Progenitor cell of endocrine pancreas (in vitro differentiated cells): ENCODE measurements around the gene SPATS2. TPM values are rescaled to one million over a fixed set of nuclear protein-coding genes. Genes with fewer than 3 reads are reported as not detected.

Experiments
- DNase-seq: peaks from one replicate; pipeline ENCODE4 v3.0.0; 2021; ENCODE audit warnings: low spot score; ENCODE audit not compliant: unreplicated experiment
- H3K27ac Mint-ChIP-seq: 2 replicates; pipeline ENCODE4 v1.8.0; 2021; ENCODE audit warnings: mild to moderate bottlenecking, moderate library complexity, mixed read lengths
- H3K27me3 Mint-ChIP-seq: 2 replicates; pipeline ENCODE4 v1.8.0; 2021; ENCODE audit warnings: mixed read lengths
- H3K36me3 Mint-ChIP-seq: 2 replicates; pipeline ENCODE4 v1.8.0; 2022; ENCODE audit warnings: mixed read lengths; ENCODE audit not compliant: insufficient read depth
- H3K4me1 Mint-ChIP-seq: 2 replicates; pipeline ENCODE4 v1.8.0; 2021; ENCODE audit warnings: low read depth, mixed read lengths
- H3K4me3 Mint-ChIP-seq: 2 replicates; pipeline ENCODE4 v1.8.0; 2021; ENCODE audit warnings: low read depth, mild to moderate bottlenecking, moderate library complexity, mixed read lengths
- H3K9me3 Mint-ChIP-seq: 2 replicates; pipeline ENCODE4 v1.8.0; 2021; ENCODE audit warnings: low read depth, mixed read lengths
- total RNA-seq: library from RNA; stranded (reverse); gene quantifications from 2 replicates; pipeline ENCODE4 v1.2.1, GENCODE V29; 2021
- TF ChIP-seq, protein P1 (sequence below): fragments of 200-600 bp; sonication (generic); IDR thresholded peaks from one replicate; pipeline ENCODE4 v1.5.0; 2021; ENCODE audit warnings: antibody characterized with exemption, mild to moderate bottlenecking; ENCODE audit not compliant: unreplicated experiment

SPATS2 gene
- total RNA-seq, 1 donor from 2014 or later, result 84.4 TPM

DNA sequence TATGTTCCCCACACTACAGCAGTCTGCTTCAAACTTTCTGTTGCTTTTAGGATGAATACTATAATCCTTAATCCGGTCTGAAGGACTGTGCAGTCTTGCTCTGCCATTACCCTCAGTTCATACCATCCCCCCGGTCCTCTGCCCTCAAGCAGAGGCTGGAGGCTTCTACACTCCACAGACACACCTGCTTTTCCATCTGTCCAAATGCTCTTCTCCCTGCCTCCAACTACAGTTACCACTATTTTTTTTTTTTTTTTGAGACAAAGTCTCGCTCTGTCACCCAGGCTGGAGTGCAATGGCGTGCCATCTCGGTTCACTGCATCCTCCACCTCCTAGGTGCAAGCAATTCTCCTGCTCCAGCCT is 152.3 kb downstream of the SPATS2 start:
- Mint-ChIP-seq H3K27ac (peak overlapping the region; percentile 80), H3K9me3 (no peaks in the 10 kb centered on the region), H3K27me3 (no peaks in the 10 kb centered on the region), H3K4me1 (peaks cover 33% of the 10 kb centered on the region), H3K36me3 (peaks cover 25% of the 10 kb centered on the region), H3K4me3 (no peak overlapping the region)
- TF ChIP-seq, protein P1, sequence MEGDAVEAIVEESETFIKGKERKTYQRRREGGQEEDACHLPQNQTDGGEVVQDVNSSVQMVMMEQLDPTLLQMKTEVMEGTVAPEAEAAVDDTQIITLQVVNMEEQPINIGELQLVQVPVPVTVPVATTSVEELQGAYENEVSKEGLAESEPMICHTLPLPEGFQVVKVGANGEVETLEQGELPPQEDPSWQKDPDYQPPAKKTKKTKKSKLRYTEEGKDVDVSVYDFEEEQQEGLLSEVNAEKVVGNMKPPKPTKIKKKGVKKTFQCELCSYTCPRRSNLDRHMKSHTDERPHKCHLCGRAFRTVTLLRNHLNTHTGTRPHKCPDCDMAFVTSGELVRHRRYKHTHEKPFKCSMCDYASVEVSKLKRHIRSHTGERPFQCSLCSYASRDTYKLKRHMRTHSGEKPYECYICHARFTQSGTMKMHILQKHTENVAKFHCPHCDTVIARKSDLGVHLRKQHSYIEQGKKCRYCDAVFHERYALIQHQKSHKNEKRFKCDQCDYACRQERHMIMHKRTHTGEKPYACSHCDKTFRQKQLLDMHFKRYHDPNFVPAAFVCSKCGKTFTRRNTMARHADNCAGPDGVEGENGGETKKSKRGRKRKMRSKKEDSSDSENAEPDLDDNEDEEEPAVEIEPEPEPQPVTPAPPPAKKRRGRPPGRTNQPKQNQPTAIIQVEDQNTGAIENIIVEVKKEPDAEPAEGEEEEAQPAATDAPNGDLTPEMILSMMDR, result no peak
- DNase-seq, result no peak

DNA sequence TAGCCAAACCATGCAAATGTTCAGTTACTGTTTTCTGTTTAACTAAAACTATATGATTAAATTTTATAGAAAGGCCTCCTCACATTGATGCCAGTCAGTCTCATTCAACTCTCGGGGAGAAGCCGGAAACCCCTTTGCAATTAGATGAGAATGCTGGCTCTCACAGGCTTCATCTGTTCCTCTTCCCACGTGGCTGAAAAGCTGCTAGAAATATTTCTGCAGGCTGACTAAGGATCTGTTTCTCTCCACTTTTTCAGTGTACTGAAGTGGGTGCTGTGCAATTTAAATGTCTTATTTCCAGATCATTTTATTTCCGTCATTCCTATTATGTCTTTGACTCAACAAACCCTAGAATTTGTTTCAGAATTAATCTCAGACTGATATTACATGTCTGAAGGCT is 154.1 kb downstream of the SPATS2 start:
- H3K27me3 Mint-ChIP-seq, result no peaks in the 10 kb centered on the region
- no peak for DNase-seq
- no peak overlapping the region for H3K4me3 Mint-ChIP-seq
- peaks cover 38% of the 10 kb centered on the region for H3K36me3 Mint-ChIP-seq
- no peaks in the 10 kb centered on the region for H3K9me3 Mint-ChIP-seq
- TF ChIP-seq, protein P1, result no peak
- no peak overlapping the region for H3K27ac Mint-ChIP-seq
- peaks cover 22% of the 10 kb centered on the region for H3K4me1 Mint-ChIP-seq

DNA sequence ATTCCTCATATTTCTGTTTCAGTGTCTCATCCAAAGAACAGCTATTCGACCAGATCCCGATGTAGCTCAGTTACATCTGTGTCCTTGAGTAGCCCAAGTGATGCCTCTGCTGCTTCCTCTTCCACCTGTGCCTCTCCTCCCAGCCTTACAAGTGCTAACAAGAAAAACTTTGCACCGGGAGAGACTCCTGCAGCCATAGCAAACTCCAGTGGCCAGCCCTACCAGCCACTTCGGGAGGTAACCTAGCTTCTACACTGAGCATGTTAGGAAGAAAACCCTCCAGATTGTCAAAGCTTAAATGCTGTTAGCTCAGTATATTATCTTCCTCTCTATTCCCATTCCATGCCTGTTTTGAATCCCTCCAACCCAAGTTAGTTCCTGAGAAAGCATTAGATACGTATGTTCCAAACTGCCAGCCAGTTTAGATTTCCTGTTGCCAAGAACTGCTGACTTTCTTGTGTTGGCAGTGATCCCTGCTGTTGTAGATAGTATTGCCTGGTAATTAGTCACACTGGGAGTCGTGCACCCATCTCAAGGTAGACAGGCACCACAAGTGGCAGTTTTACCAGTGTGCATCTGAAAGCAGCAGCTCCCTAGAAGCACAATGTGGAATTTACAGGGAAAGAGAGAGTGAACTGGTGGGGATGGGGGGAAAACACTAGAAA is 157.5 kb downstream of the SPATS2 start:
- Mint-ChIP-seq H3K9me3 (no peaks in the 10 kb centered on the region), H3K36me3 (peaks cover 49% of the 10 kb centered on the region), H3K4me3 (no peak overlapping the region), H3K27ac (peak overlapping the region; percentile 2), H3K27me3 (no peaks in the 10 kb centered on the region), H3K4me1 (peaks cover 1% of the 10 kb centered on the region)
- TF ChIP-seq, protein P1, result no peak
- no peak for DNase-seq

DNA sequence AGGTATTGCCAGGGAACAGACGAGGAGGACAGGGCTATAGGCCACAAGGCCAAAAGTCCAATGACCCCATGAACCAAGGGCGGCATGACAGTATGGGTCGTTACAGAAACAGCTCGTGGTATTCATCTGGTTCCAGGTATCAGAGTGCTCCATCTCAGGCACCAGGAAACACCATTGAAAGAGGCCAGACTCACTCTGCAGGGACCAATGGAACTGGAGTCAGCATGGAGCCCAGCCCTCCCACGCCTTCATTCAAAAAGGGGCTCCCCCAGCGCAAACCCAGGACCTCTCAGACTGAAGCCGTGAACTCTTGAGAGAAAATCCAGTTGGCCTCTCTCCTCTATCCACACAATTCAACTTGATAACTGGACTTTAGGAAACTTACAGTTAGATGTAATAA is 158.7 kb downstream of the SPATS2 start:
- peaks cover 50% of the 10 kb centered on the region for H3K36me3 Mint-ChIP-seq
- no peaks in the 10 kb centered on the region for H3K27me3 Mint-ChIP-seq
- DNase-seq, result no peak
- TF ChIP-seq, protein P1, result no peak
- H3K9me3 Mint-ChIP-seq, result no peaks in the 10 kb centered on the region
- no peak overlapping the region for H3K27ac Mint-ChIP-seq
- H3K4me3 Mint-ChIP-seq, result no peak overlapping the region
- H3K4me1 Mint-ChIP-seq, result no peaks in the 10 kb centered on the region

DNA sequence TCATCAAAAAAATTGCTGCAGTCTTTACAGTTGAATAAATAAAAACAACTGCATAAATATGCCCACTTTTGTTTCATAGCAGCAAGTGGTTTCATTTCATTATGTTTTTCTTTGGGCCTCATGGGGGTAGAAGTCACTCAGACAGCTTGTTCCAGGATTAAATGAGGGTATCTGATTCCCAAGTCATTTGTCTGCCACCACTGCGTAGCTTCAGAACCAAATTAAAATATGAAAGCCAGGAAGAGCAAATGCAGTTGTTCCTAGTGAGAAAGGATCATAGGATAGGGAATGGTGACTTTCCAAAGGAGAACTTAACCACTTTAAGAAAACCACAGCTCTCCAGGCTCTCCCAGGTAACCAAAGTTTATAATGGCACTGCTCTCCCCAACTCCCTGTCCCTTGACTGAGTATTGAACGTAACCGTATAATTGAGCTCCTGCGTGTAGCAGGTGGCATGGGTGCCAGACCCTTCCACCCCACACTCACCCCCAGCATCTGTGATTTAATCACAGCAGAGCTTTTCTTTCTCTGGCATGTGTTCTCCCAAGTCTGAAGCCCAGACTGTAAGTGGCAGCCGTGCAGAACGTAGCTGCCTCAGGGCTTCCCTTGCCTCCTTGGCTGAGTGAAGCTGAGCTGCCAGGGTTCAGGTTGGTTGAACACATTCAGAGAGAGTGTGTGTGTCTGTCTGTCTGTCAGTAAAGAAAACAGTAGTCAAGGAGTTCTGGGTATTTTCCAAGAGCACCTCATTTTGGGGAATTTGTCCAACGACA is 160.3 kb downstream of the SPATS2 start:
- Mint-ChIP-seq H3K36me3 (peaks cover 39% of the 10 kb centered on the region), H3K9me3 (no peaks in the 10 kb centered on the region), H3K4me3 (no peak overlapping the region), H3K4me1 (peaks cover under 1% of the 10 kb centered on the region), H3K27ac (no peak overlapping the region), H3K27me3 (no peaks in the 10 kb centered on the region)
- TF ChIP-seq, protein P1, result no peak
- no peak for DNase-seq
